GM23338 (cell line): Measurements from ENCODE around the gene TELO2. TPM values are rescaled to one million over a fixed set of nuclear protein-coding genes. Genes with fewer than 3 reads are reported as not detected.

Experiments
- ATAC-seq: fragments of 200-7000 bp; cut with Tn5 transposase; 3 replicates; pipeline ENCODE4 v1.9.1; 2020
- DNase-seq: peaks from one replicate; pipeline ENCODE4 v3.0.0-alpha.2; 2015; ENCODE audit warnings: low spot score
- H2AFZ ChIP-seq: fragments of 200-600 bp; sonication (generic); 2 replicates; pipeline ENCODE4 v1.8.0; 2016; ENCODE audit warnings: antibody characterized with exemption, mild to moderate bottlenecking, moderate library complexity
- H3F3A ChIP-seq: fragments of 200-600 bp; sonication (generic); replicated peaks from 2 replicates; pipeline ENCODE4 v1.8.0; 2017; ENCODE audit warnings: antibody characterized with exemption, mixed run types, low read depth
- H3K27ac ChIP-seq: fragments of 200-600 bp; sonication (generic); 2 replicates; pipeline ENCODE4 v1.6.1; 2016; ENCODE audit warnings: low read depth
- H3K27me3 ChIP-seq: fragments of 200-600 bp; sonication (generic); 2 replicates; pipeline ENCODE4 v1.8.0; 2016; ENCODE audit warnings: mild to moderate bottlenecking, mixed run types, moderate library complexity; ENCODE audit not compliant: insufficient read depth
- H3K36me3 ChIP-seq: fragments of 200-600 bp; sonication (generic); 2 replicates; pipeline ENCODE4 v1.8.0; 2016; ENCODE audit warnings: mild to moderate bottlenecking; ENCODE audit not compliant: insufficient read depth
- H3K4me1 ChIP-seq: fragments of 200-600 bp; sonication (generic); 2 replicates; pipeline ENCODE4 v1.8.0; 2016; ENCODE audit warnings: mild to moderate bottlenecking, moderate library complexity; ENCODE audit not compliant: insufficient read depth
- H3K4me2 ChIP-seq: fragments of 200-600 bp; sonication (generic); 2 replicates; pipeline ENCODE4 v1.7.1; 2017; ENCODE audit warnings: mixed run types
- H3K4me3 ChIP-seq: fragments of 200-600 bp; sonication (generic); 2 replicates; pipeline ENCODE4 v1.6.1; 2016; ENCODE audit warnings: mixed run types
- H3K79me2 ChIP-seq: fragments of 200-600 bp; sonication (generic); replicated peaks from 2 replicates; pipeline ENCODE4 v1.8.0; 2017; ENCODE audit warnings: mild to moderate bottlenecking; ENCODE audit not compliant: insufficient read depth
- H3K9me2 ChIP-seq: fragments of 200-600 bp; sonication (generic); 2 replicates; pipeline ENCODE4 v1.8.0; 2017; ENCODE audit not compliant: insufficient read depth
- H4K20me1 ChIP-seq: fragments of 200-600 bp; sonication (generic); replicated peaks from 2 replicates; pipeline ENCODE4 v1.8.0; 2017; ENCODE audit warnings: mild to moderate bottlenecking; ENCODE audit not compliant: insufficient read depth
- H3K27ac Mint-ChIP-seq: 2 replicates; pipeline ENCODE4 v1.8.0; 2020; ENCODE audit warnings: inconsistent platforms, mild to moderate bottlenecking, moderate library complexity, mixed read lengths
- H3K27me3 Mint-ChIP-seq: 3 replicates; pipeline ENCODE4 v1.8.0; 2022; ENCODE audit warnings: low read depth, mild to moderate bottlenecking, moderate library complexity, mixed read lengths, inconsistent platforms; ENCODE audit not compliant: insufficient read depth, poor library complexity
- H3K36me3 Mint-ChIP-seq: 3 replicates; pipeline ENCODE4 v1.8.0; 2021; ENCODE audit warnings: low read depth, mild to moderate bottlenecking, inconsistent platforms, moderate library complexity, mixed read lengths
- H3K4me1 Mint-ChIP-seq: 3 replicates; pipeline ENCODE4 v1.8.0; 2020; ENCODE audit warnings: mild to moderate bottlenecking, inconsistent platforms, mixed read lengths
- H3K4me3 Mint-ChIP-seq: 3 replicates; pipeline ENCODE4 v1.8.0; 2021; ENCODE audit warnings: moderate library complexity, mild to moderate bottlenecking, inconsistent platforms, mixed read lengths
- H3K9me3 Mint-ChIP-seq: 3 replicates; pipeline ENCODE4 v1.8.0; 2020; ENCODE audit warnings: moderate library complexity, mild to moderate bottlenecking, inconsistent platforms, mixed read lengths
- EZH2 ChIP-seq: fragments of 200-600 bp; sonication (generic); IDR thresholded peaks from one replicate; pipeline ENCODE4 v1.8.0; 2017; ENCODE audit warnings: antibody characterized with exemption, mild to moderate bottlenecking, low read depth; ENCODE audit not compliant: unreplicated experiment
- JUNB ChIP-seq: IDR thresholded peaks from one replicate; pipeline ENCODE4 v1.6.1; 2016; ENCODE audit warnings: antibody characterized with exemption; ENCODE audit not compliant: unreplicated experiment
- POLR2AphosphoS5 ChIP-seq: IDR thresholded peaks from 2 replicates; pipeline ENCODE4 v1.6.1; 2016; ENCODE audit warnings: antibody characterized with exemption, low read depth
- ZNF114 ChIP-seq: fragments of 250-450 bp; sonication (Bioruptor Pico); IDR thresholded peaks from 2 replicates; pipeline ENCODE4 v1.5.0; 2020; ENCODE audit warnings: mild to moderate bottlenecking, moderate library complexity
- polyA plus RNA-seq: library from polyadenylated mRNA; unstranded; fragments of >200 nt; fragmentation: Nextera tagmentation; extraction: Ambion mirVana; gene quantifications from 2 replicates; pipeline ENCODE4 v1.2.1, GENCODE V29; 2016
- total RNA-seq: library from RNA; depleted of rRNA; stranded (reverse); fragments of >200 nt; shearing (Covaris generic); gene quantifications from 2 replicates; pipeline ENCODE4 v1.2.3, GENCODE V29; 2014
- TF ChIP-seq, protein P1 (sequence below): fragments of 250-450 bp; sonication (Bioruptor Pico); IDR thresholded peaks from 2 replicates; pipeline ENCODE4 v1.5.0; 2020; ENCODE audit warnings: mild to moderate bottlenecking, moderate library complexity
- TF ChIP-seq, protein P2 (sequence below), 2 experiments: fragments of 200-600 bp in 1 of 2; sonication (generic) in 1 of 2; conservative IDR thresholded peaks; 2 replicates each; pipeline versions ENCODE4 v1.5.1 to v1.6.1; 2016 to 2017; ENCODE audit warnings: antibody characterized with exemption in 2 of 2, low read depth in 2 of 2, mild to moderate bottlenecking in 2 of 2, moderate library complexity in 1 of 2

The TELO2 gene
- total and polyA plus RNA-seq, 2 experiments from 2014 or later: 45.4 to 76.0 TPM

DNA sequence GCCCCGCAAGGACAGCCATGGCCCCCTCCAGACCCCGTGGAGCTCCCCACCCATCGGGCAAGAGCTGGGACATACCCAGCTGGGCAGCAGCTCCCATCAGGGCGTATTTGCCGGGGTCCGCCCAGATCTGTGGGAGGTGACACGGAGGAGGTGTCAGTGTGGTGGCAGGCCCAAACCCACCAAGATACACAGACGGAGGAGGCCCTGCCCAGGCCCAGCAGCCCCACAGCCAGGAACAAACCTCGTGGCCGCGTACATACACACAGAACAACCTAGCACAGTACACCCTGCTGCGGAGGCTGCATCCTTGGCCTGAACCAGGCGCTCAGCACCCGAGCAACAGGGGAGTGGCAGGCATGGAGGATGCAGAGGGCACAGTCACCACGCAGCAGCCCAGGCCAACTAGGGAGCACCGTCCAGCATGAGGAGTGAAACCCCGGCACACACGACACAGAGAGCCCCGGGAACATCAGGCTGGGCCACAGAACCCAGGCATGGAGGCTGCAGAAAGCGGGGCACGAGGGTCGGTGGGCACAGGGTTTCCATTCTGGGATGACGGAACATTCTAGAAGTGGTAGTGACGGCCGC, 43.9 kb upstream of the TELO2 start:
- Histone ChIP-seq H3K9me2 (no peaks in the 10 kb centered on the region), H3K4me2 (no peak overlapping the region), H3K36me3 (no peaks in the 10 kb centered on the region), H3F3A (no peaks in the 10 kb centered on the region), H2AFZ (no peak overlapping the region), H3K27ac (no peak overlapping the region), H3K27me3 (no peaks in the 10 kb centered on the region), H4K20me1 (no peaks in the 10 kb centered on the region), H3K4me1 (no peaks in the 10 kb centered on the region), H3K4me3 (no peak overlapping the region), H3K79me2 (no peaks in the 10 kb centered on the region)
- Mint-ChIP-seq H3K4me3 (no peak overlapping the region), H3K4me1 (no peaks in the 10 kb centered on the region), H3K27me3 (peaks cover 9% of the 10 kb centered on the region), H3K36me3 (peaks cover 12% of the 10 kb centered on the region), H3K9me3 (no peaks in the 10 kb centered on the region), H3K27ac (no peak overlapping the region)
- TF ChIP-seq EZH2: no peak
- TF ChIP-seq ZNF114 (CRISPR knock-in tag): no peak
- TF ChIP-seq JUNB: no peak
- ATAC-seq: no peak
- no peak for DNase-seq

DNA sequence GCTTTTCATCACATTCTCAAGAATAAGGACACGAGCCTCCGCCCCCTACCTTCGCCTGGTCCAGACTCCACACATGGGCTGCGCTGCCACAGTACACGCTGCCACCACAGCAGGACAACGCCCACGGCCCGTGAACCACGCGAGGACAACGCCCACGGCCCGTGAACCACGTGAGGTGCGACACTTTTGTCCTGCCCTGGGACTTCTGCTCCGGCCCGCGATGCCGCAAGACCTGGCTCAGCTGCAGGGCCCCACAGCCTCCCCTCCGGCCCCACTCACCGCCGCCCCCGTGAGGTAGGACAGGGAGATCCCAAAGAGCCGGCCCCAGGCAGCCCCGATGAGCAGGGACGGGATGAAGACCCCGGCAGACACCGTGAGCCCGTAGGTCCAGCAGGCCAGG, 42.9 kb upstream of the TELO2 start:
- Histone ChIP-seq H3K27ac (no peak overlapping the region), H3K36me3 (no peaks in the 10 kb centered on the region)

More for the DNA sequence above, 42.9 kb upstream of the TELO2 start:
- no peaks in the 10 kb centered on the region for H3K9me3 Mint-ChIP-seq
- Histone ChIP-seq H3K79me2 (no peaks in the 10 kb centered on the region), H2AFZ (no peak overlapping the region), H3F3A (no peaks in the 10 kb centered on the region), H4K20me1 (no peaks in the 10 kb centered on the region), H3K27me3 (no peaks in the 10 kb centered on the region), H3K9me2 (no peaks in the 10 kb centered on the region), H3K4me2 (no peak overlapping the region), H3K4me1 (no peaks in the 10 kb centered on the region), H3K4me3 (no peak overlapping the region)
- H3K27me3 Mint-ChIP-seq: peaks cover 9% of the 10 kb centered on the region
- H3K4me1 Mint-ChIP-seq: no peaks in the 10 kb centered on the region
- H3K4me3 Mint-ChIP-seq: no peak overlapping the region
- DNase-seq (peak; percentile 52), ATAC-seq (peak; percentile 73)
- peak overlapping the region; percentile 82; the same call in 1 of the 2 replicates for H3K27ac Mint-ChIP-seq
- peaks cover 12% of the 10 kb centered on the region for H3K36me3 Mint-ChIP-seq
- TF ChIP-seq, protein P1, sequence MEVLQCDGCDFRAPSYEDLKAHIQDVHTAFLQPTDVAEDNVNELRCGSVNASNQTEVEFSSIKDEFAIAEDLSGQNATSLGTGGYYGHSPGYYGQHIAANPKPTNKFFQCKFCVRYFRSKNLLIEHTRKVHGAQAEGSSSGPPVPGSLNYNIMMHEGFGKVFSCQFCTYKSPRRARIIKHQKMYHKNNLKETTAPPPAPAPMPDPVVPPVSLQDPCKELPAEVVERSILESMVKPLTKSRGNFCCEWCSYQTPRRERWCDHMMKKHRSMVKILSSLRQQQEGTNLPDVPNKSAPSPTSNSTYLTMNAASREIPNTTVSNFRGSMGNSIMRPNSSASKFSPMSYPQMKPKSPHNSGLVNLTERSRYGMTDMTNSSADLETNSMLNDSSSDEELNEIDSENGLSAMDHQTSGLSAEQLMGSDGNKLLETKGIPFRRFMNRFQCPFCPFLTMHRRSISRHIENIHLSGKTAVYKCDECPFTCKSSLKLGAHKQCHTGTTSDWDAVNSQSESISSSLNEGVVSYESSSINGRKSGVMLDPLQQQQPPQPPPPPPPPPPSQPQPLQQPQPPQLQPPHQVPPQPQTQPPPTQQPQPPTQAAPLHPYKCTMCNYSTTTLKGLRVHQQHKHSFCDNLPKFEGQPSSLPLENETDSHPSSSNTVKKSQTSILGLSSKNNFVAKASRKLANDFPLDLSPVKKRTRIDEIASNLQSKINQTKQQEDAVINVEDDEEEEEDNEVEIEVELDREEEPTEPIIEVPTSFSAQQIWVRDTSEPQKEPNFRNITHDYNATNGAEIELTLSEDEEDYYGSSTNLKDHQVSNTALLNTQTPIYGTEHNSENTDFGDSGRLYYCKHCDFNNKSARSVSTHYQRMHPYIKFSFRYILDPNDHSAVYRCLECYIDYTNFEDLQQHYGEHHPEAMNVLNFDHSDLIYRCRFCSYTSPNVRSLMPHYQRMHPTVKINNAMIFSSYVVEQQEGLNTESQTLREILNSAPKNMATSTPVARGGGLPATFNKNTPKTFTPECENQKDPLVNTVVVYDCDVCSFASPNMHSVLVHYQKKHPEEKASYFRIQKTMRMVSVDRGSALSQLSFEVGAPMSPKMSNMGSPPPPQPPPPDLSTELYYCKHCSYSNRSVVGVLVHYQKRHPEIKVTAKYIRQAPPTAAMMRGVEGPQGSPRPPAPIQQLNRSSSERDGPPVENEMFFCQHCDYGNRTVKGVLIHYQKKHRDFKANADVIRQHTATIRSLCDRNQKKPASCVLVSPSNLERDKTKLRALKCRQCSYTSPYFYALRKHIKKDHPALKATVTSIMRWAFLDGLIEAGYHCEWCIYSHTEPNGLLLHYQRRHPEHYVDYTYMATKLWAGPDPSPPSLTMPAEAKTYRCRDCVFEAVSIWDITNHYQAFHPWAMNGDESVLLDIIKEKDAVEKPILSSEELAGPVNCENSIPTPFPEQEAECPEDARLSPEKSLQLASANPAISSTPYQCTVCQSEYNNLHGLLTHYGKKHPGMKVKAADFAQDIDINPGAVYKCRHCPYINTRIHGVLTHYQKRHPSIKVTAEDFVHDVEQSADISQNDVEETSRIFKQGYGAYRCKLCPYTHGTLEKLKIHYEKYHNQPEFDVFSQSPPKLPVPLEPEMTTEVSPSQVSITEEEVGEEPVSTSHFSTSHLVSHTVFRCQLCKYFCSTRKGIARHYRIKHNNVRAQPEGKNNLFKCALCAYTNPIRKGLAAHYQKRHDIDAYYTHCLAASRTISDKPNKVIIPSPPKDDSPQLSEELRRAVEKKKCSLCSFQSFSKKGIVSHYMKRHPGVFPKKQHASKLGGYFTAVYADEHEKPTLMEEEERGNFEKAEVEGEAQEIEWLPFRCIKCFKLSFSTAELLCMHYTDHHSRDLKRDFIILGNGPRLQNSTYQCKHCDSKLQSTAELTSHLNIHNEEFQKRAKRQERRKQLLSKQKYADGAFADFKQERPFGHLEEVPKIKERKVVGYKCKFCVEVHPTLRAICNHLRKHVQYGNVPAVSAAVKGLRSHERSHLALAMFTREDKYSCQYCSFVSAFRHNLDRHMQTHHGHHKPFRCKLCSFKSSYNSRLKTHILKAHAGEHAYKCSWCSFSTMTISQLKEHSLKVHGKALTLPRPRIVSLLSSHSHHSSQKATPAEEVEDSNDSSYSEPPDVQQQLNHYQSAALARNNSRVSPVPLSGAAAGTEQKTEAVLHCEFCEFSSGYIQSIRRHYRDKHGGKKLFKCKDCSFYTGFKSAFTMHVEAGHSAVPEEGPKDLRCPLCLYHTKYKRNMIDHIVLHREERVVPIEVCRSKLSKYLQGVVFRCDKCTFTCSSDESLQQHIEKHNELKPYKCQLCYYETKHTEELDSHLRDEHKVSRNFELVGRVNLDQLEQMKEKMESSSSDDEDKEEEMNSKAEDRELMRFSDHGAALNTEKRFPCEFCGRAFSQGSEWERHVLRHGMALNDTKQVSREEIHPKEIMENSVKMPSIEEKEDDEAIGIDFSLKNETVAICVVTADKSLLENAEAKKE (CRISPR knock-in tag): no peak
- TF ChIP-seq, protein P2, sequence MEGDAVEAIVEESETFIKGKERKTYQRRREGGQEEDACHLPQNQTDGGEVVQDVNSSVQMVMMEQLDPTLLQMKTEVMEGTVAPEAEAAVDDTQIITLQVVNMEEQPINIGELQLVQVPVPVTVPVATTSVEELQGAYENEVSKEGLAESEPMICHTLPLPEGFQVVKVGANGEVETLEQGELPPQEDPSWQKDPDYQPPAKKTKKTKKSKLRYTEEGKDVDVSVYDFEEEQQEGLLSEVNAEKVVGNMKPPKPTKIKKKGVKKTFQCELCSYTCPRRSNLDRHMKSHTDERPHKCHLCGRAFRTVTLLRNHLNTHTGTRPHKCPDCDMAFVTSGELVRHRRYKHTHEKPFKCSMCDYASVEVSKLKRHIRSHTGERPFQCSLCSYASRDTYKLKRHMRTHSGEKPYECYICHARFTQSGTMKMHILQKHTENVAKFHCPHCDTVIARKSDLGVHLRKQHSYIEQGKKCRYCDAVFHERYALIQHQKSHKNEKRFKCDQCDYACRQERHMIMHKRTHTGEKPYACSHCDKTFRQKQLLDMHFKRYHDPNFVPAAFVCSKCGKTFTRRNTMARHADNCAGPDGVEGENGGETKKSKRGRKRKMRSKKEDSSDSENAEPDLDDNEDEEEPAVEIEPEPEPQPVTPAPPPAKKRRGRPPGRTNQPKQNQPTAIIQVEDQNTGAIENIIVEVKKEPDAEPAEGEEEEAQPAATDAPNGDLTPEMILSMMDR (conservative IDR thresholded peaks at IDR 0.05; ENCODE audit: low read depth in 2 of 2): peak; percentile 21 to 56; a peak in 2 of 4 replicates
- TF ChIP-seq POLR2AphosphoS5: no peak
